BJ (cell line): ENCODE measurements around the gene TBXAS1. TPM values are rescaled to one million over a fixed set of nuclear protein-coding genes. Genes with fewer than 3 reads are reported as not detected.

Experiments
- CTCF ChIA-PET: fragments of 350-600 bp; formaldehyde crosslinking; extraction: SDS; loops from one replicate; lab custom pipeline; 2021; ENCODE audit warnings: antibody characterized with exemption, inconsistent platforms; lab: Yijun Ruan, JAX
- POLR2A ChIA-PET: fragments of 300-600 bp; sonication (Branson Sonifier 250); formaldehyde crosslinking; extraction: SDS; loops from one replicate; lab custom pipeline; 2021; ENCODE audit warnings: antibody characterized with exemption; lab: Charles Lee
- DNase-seq: peaks from one replicate; pipeline ENCODE4 v3.0.0-alpha.2; 2011; ENCODE audit warnings: low read depth
- H3K27me3 ChIP-seq: 2 replicates; pipeline ENCODE4 v1.6.0; 2011; ENCODE audit warnings: low read length; ENCODE audit not compliant: control insufficient read depth, insufficient read depth
- H3K36me3 ChIP-seq: 2 replicates; pipeline ENCODE4 v1.5.1; 2011; ENCODE audit warnings: low read length; ENCODE audit not compliant: control insufficient read depth, insufficient read depth
- H3K4me3 ChIP-seq: 2 replicates; pipeline ENCODE4 v1.5.1; 2011; ENCODE audit warnings: low read depth, mild to moderate bottlenecking, control low read depth, low read length
- CTCF ChIP-seq: IDR thresholded peaks from 2 replicates; pipeline ENCODE4 v1.5.1; 2011; ENCODE audit warnings: low read depth, mild to moderate bottlenecking, control low read depth, inconsistent platforms, low read length, moderate library complexity; ENCODE audit not compliant: insufficient read depth
- polyA plus RNA-seq: library from polyadenylated mRNA; depleted of rRNA; stranded (reverse); fragments of >200 nt; gene quantifications from 2 replicates; pipeline ENCODE4 v1.2.3, GENCODE V29; 2011

Gene TBXAS1
- polyA plus RNA-seq, 1 experiment, result 0.16 TPM

GRCh38 chr7:140048138-140048537 lies 219.1 kb downstream of the TBXAS1 start:
- TF ChIP-seq CTCF, result no peak
- CTCF ChIA-PET, result no interaction called here
- Histone ChIP-seq H3K27me3 (no peaks in the 10 kb centered on the region), H3K4me3 (no peak overlapping the region), H3K36me3 (no peaks in the 10 kb centered on the region)
- POLR2A ChIA-PET, result no interaction called here
- DNase-seq, result no peak

GRCh38 chr7:140048989-140049338 lies 219.9 kb downstream of the TBXAS1 start:
- H3K36me3 ChIP-seq, result no peaks in the 10 kb centered on the region
- DNase-seq, result no peak
- no peaks in the 10 kb centered on the region for H3K27me3 ChIP-seq
- ChIA-PET POLR2A (no interaction called here), CTCF (no interaction called here)
- TF ChIP-seq CTCF, result no peak
- H3K4me3 ChIP-seq, result no peak overlapping the region

GRCh38 chr7:140049339-140050024 lies 220.4 kb downstream of the TBXAS1 start:
- no peaks in the 10 kb centered on the region for H3K27me3 ChIP-seq
- POLR2A ChIA-PET, result no interaction called here
- no peak overlapping the region for H3K4me3 ChIP-seq
- CTCF ChIA-PET, result no interaction called here
- no peak for TF ChIP-seq CTCF
- DNase-seq, result no peak
- no peaks in the 10 kb centered on the region for H3K36me3 ChIP-seq

- H3K36me3 ChIP-seq, result no peaks in the 10 kb centered on the region
- H3K4me3 ChIP-seq, result no peak overlapping the region
- no peak for DNase-seq
- H3K27me3 ChIP-seq, result no peaks in the 10 kb centered on the region
- no peak for TF ChIP-seq CTCF
- ChIA-PET CTCF (no interaction called here), POLR2A (no interaction called here)
Measured at GRCh38 chr7:140050100-140050499, 221.0 kb downstream of the TBXAS1 start.

- ChIA-PET POLR2A (no interaction called here), CTCF (interaction anchor here (0.6 kb wide), 1 partner anchor 378 kb away, joined by 3 read pairs; no protein-coding TSS in a partner anchor)
- DNase-seq, result no peak
- TF ChIP-seq CTCF, result no peak
- H3K4me3 ChIP-seq, result no peak overlapping the region
- no peaks in the 10 kb centered on the region for H3K36me3 ChIP-seq
- H3K27me3 ChIP-seq, result no peaks in the 10 kb centered on the region
Measured at GRCh38 chr7:140051820-140052219, 222.8 kb downstream of the TBXAS1 start.
